ENCODE measurements around the gene DOK4. TPM values are rescaled to one million over a fixed set of nuclear protein-coding genes. Genes with fewer than 3 reads are reported as not detected.

Gene DOK4
- total RNA-seq, 1 experiment from 2014 or later = 4.9 TPM

- Histone ChIP-seq H3K79me2 (ENCODE audit: low read length) (no peaks in the 10 kb centered on the region), H3K27me3 (ENCODE audit: low read length) (no peaks in the 10 kb centered on the region), H3K9ac (ENCODE audit: low read length) (no peak overlapping the region), H3K27ac (ENCODE audit: low read length) (no peak overlapping the region), H3K9me3 (ENCODE audit: low read length) (no peaks in the 10 kb centered on the region), H3K4me2 (ENCODE audit: low read length) (no peak overlapping the region), H3F3A (ENCODE audit: low read length, unreplicated experiment) (no peaks in the 10 kb centered on the region), H3K9me2 (replicated peaks; ENCODE audit: low read length) (no peaks in the 10 kb centered on the region), H3K4me1 (ENCODE audit: insufficient read depth, low read length) (no peaks in the 10 kb centered on the region), H3K4me3 (ENCODE audit: low read length) (no peak overlapping the region), H2AFZ (ENCODE audit: low read length) (no peak overlapping the region), H4K20me1 (ENCODE audit: low read length) (no peaks in the 10 kb centered on the region), H3K36me3 (ENCODE audit: low read depth, low read length) (no peaks in the 10 kb centered on the region)
- ChIA-PET CTCF (no interaction called here), POLR2A (ENCODE audit: unreplicated experiment) (no interaction called here)
- no peak for DNase-seq
- ATAC-seq = no peak
- no peak for TF ChIP-seq CTCF (conservative IDR thresholded peaks at IDR 0.05; ENCODE audit: low read depth, low read length)
- TF ChIP-seq EZH2phosphoT487 (IDR thresholded peaks at IDR 0.05; ENCODE audit: borderline replicate concordance, low read length) = no peak
- no peak for TF ChIP-seq EZH2 (IDR thresholded peaks at IDR 0.05; ENCODE audit: low read length, unreplicated experiment)
- intact Hi-C loops (cut with micrococcal nuclease) = no loop called here
- no TSS peak for BruUV-seq (replicated peaks)
These were observed 24.0 kb upstream of the DOK4 start for GRCh38 chr16:57510016-57510871.

GRCh38 chr16:57509231-57509923 is 23.1 kb upstream of the DOK4 start:
- no TSS peak for BruUV-seq (replicated peaks)
- H3K27ac ChIP-seq (ENCODE audit: low read length) = no peak overlapping the region
- no peaks in the 10 kb centered on the region for H3F3A ChIP-seq (ENCODE audit: low read length, unreplicated experiment)
- TF ChIP-seq EZH2 (IDR thresholded peaks at IDR 0.05; ENCODE audit: low read length, unreplicated experiment) (no peak), EZH2phosphoT487 (IDR thresholded peaks at IDR 0.05; ENCODE audit: borderline replicate concordance, low read length) (no peak), CTCF (conservative IDR thresholded peaks at IDR 0.05; ENCODE audit: low read depth, low read length) (no peak)
- no peak overlapping the region for H3K4me2 ChIP-seq (ENCODE audit: low read length)
- no peaks in the 10 kb centered on the region for H4K20me1 ChIP-seq (ENCODE audit: low read length)
- H3K9me2 ChIP-seq (replicated peaks; ENCODE audit: low read length) = no peaks in the 10 kb centered on the region
- no peak for DNase-seq
- intact Hi-C loops (cut with micrococcal nuclease) = no loop called here
- CTCF ChIA-PET = no interaction called here
- H3K9me3 ChIP-seq (ENCODE audit: low read length) = no peaks in the 10 kb centered on the region
- no peak overlapping the region for H3K9ac ChIP-seq (ENCODE audit: low read length)
- POLR2A ChIA-PET (ENCODE audit: unreplicated experiment) = no interaction called here
- ATAC-seq = no peak
- no peaks in the 10 kb centered on the region for H3K36me3 ChIP-seq (ENCODE audit: low read depth, low read length)
- H2AFZ ChIP-seq (ENCODE audit: low read length) = no peak overlapping the region
- H3K4me1 ChIP-seq (ENCODE audit: insufficient read depth, low read length) = no peaks in the 10 kb centered on the region
- no peaks in the 10 kb centered on the region for H3K27me3 ChIP-seq (ENCODE audit: low read length)
- H3K4me3 ChIP-seq (ENCODE audit: low read length) = no peak overlapping the region
- H3K79me2 ChIP-seq (ENCODE audit: low read length) = no peaks in the 10 kb centered on the region

GRCh38 chr16:57508035-57508425 is 21.7 kb upstream of the DOK4 start:
- ChIA-PET CTCF (no interaction called here), POLR2A (ENCODE audit: unreplicated experiment) (no interaction called here)
- H3K27ac ChIP-seq (ENCODE audit: low read length) = no peak overlapping the region

More at GRCh38 chr16:57508035-57508425, 21.7 kb upstream of the DOK4 start:
- Histone ChIP-seq H3K79me2 (ENCODE audit: low read length) (no peaks in the 10 kb centered on the region), H3K9me3 (ENCODE audit: low read length) (no peaks in the 10 kb centered on the region), H3K4me3 (ENCODE audit: low read length) (no peak overlapping the region), H3K36me3 (ENCODE audit: low read depth, low read length) (no peaks in the 10 kb centered on the region), H3K27me3 (ENCODE audit: low read length) (no peaks in the 10 kb centered on the region), H3F3A (ENCODE audit: low read length, unreplicated experiment) (no peaks in the 10 kb centered on the region), H3K4me1 (ENCODE audit: insufficient read depth, low read length) (no peaks in the 10 kb centered on the region), H2AFZ (ENCODE audit: low read length) (no peak overlapping the region), H3K9me2 (replicated peaks; ENCODE audit: low read length) (no peaks in the 10 kb centered on the region), H3K4me2 (ENCODE audit: low read length) (no peak overlapping the region), H4K20me1 (ENCODE audit: low read length) (no peaks in the 10 kb centered on the region), H3K9ac (ENCODE audit: low read length) (no peak overlapping the region)
- ATAC-seq (no peak), DNase-seq (no peak)
- intact Hi-C loops (cut with micrococcal nuclease) = no loop called here
- TF ChIP-seq CTCF (conservative IDR thresholded peaks at IDR 0.05; ENCODE audit: low read depth, low read length) (no peak), EZH2phosphoT487 (IDR thresholded peaks at IDR 0.05; ENCODE audit: borderline replicate concordance, low read length) (no peak), EZH2 (IDR thresholded peaks at IDR 0.05; ENCODE audit: low read length, unreplicated experiment) (no peak)
- BruUV-seq (replicated peaks) = no TSS peak
